ENCODE measurements around the gene SH3BGRL. TPM values are rescaled to one million over a fixed set of nuclear protein-coding genes. Genes with fewer than 3 reads are reported as not detected.
"Not testable (repeated sequence)": the region's sequence is repeated elsewhere in the genome, so short reads cannot be mapped to it uniquely, and the experiment has no call there.

Gene SH3BGRL
- total RNA-seq, 1 donor from 2014 or later, result 76.1 TPM

- DNase-seq, result no peak
These were observed 58.0 kb downstream of the SH3BGRL start for GRCh38 chrX:81259714-81260395.

GRCh38 chrX:81261576-81261975 is 59.7 kb downstream of the SH3BGRL start:
- DNase-seq, result no peak

GRCh38 chrX:81263059-81263458 is 61.2 kb downstream of the SH3BGRL start:
- DNase-seq, result no peak

- DNase-seq, result no peak
These were observed 76.7 kb downstream of the SH3BGRL start for GRCh38 chrX:81278616-81279015.

- DNase-seq, result no peak
These were observed 78.2 kb downstream of the SH3BGRL start for GRCh38 chrX:81280148-81280547.

GRCh38 chrX:81286075-81286474 is 84.2 kb downstream of the SH3BGRL start:
- no peak for DNase-seq

- DNase-seq, result no peak
These were observed 84.7 kb downstream of the SH3BGRL start for GRCh38 chrX:81286608-81287007.

GRCh38 chrX:81291996-81292395 is 90.1 kb downstream of the SH3BGRL start:
- no peak for DNase-seq

GRCh38 chrX:81294101-81294500 is 92.2 kb downstream of the SH3BGRL start:
- DNase-seq, result no peak

GRCh38 chrX:81301877-81302276 is 100.0 kb downstream of the SH3BGRL start:
- DNase-seq, result no peak

- DNase-seq, result no peak
These were observed 102.7 kb downstream of the SH3BGRL start for GRCh38 chrX:81304563-81304962.

GRCh38 chrX:81305240-81305639 is 103.3 kb downstream of the SH3BGRL start:
- DNase-seq, result no peak

- DNase-seq, result no peak
These were observed 106.4 kb downstream of the SH3BGRL start for GRCh38 chrX:81308086-81308829.

- no peak for DNase-seq
These were observed 114.3 kb downstream of the SH3BGRL start for GRCh38 chrX:81316163-81316562.

GRCh38 chrX:81331653-81332052 is 129.8 kb downstream of the SH3BGRL start:
- DNase-seq, result not testable (repeated sequence)

GRCh38 chrX:81336455-81337152 is 134.7 kb downstream of the SH3BGRL start:
- no peak for DNase-seq

- DNase-seq, result no peak
These were observed 135.9 kb downstream of the SH3BGRL start for GRCh38 chrX:81337805-81338204.

- no peak for DNase-seq
These were observed 137.0 kb downstream of the SH3BGRL start for GRCh38 chrX:81338924-81339323.

GRCh38 chrX:81345296-81345695 is 143.4 kb downstream of the SH3BGRL start:
- DNase-seq, result not testable (repeated sequence)
